ENCODE data around the gene ASIC4.
A peak's percentile ranks its signal among the peaks of the same experiment; 100 is the strongest.

ASIC4 gene

DNA sequence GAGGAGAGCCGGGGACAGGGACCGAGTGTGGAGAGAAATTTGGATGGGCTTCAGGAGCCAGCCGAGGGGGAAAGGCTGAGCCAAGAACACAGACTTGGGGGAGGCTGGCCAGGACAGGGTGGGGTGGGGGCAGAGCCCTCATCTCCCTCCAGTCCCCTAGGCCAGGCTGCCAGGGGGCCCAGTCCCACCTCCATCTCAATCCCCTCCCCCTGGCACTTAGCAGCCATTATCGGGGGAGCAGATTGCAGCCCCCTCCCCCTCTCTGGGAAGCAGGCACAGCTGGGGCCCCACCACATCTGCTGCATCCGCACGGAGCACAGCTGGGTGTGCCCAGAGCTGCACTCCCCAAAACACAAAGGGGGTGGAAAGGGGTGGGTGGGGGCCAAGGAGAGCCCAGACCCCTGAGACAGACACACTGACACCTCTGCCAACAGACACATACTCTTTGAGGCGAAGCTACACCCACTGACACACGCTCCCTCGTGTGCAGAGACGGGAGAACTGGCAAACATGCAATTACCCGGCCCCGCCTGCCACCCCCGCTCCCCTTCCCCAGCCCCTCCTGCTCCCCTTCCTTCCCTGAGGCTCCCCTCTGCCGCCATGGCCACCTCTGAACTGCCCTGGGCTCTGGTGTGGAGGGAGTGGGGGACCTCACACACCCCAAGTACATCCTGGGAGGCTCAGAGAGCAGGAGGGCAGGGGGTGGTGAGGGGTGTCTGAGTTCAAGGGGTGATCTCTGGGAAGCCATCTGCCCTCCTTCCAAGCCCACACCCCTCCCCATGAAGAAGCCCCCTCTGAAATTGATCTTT is 5.1 kb upstream of the ASIC4 start:
- in situ Hi-C loops (cut with MboI; ENCODE audit: low pct_unique_long_range_greater_than_20kb, low sequenced_read_pairs, unreplicated experiment): no loop called here
- DNase-seq (ENCODE audit: low spot score): no peak
- no peak for TF ChIP-seq CTCF (IDR thresholded peaks at IDR 0.05; ENCODE audit: extremely low read depth, insufficient read depth, missing control alignments)

- in situ Hi-C loops (cut with MboI; ENCODE audit: low pct_unique_long_range_greater_than_20kb, low sequenced_read_pairs, unreplicated experiment): no loop called here
- TF ChIP-seq CTCF (IDR thresholded peaks at IDR 0.05; ENCODE audit: extremely low read depth, insufficient read depth, missing control alignments): peak; percentile 77
- peak; percentile 73 for DNase-seq (ENCODE audit: low spot score)
Measured at GRCh38 chr2:219509780-219510511, 4.3 kb upstream of the ASIC4 start.

GRCh38 chr2:219510512-219511135 is 3.7 kb upstream of the ASIC4 start:
- no peak for DNase-seq (ENCODE audit: low spot score)
- TF ChIP-seq CTCF (IDR thresholded peaks at IDR 0.05; ENCODE audit: extremely low read depth, insufficient read depth, missing control alignments): no peak
- in situ Hi-C loops (cut with MboI; ENCODE audit: low pct_unique_long_range_greater_than_20kb, low sequenced_read_pairs, unreplicated experiment): no loop called here

DNA sequence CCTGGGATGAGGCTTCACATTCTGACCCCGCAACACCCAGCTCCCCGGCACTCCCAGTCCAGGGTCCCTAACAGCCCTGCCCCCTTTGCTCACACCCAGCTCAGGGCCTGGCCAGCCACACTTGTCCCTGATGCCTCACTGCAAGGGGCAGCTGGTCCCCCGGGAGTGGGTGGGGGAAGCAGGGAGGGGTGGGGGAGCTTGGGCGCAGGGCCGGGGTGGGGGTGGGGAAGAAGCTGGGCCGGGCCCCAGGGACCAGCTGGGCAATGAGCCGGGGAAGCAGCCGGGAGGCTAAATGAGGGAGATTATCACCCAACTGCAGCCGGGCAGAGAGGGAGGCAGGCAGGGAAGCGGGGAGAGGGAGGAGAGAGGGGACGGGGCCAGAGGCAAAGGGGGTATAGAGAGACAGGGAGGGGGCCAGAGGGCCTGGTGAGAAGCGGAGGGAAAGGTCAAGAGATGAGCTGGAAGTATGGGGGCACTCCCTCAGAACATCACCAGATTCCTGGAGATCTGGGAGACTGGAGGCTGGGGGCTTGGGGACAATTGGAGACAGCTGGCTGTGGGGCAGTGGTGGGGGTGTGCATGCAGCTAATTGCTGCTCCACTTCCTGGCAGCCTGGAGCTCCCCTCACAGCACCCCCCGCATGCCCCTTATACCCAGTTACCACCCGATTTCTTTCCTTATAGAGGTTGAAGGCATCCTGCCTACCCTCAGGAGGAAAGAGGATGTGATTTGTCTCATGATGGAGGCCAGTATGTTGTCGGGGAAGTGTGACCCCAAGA is 2.5 kb upstream of the ASIC4 start:
- DNase-seq (ENCODE audit: low spot score): no peak
- no peak for TF ChIP-seq CTCF (IDR thresholded peaks at IDR 0.05; ENCODE audit: extremely low read depth, insufficient read depth, missing control alignments)
- in situ Hi-C loops (cut with MboI; ENCODE audit: low pct_unique_long_range_greater_than_20kb, low sequenced_read_pairs, unreplicated experiment): no loop called here

DNA sequence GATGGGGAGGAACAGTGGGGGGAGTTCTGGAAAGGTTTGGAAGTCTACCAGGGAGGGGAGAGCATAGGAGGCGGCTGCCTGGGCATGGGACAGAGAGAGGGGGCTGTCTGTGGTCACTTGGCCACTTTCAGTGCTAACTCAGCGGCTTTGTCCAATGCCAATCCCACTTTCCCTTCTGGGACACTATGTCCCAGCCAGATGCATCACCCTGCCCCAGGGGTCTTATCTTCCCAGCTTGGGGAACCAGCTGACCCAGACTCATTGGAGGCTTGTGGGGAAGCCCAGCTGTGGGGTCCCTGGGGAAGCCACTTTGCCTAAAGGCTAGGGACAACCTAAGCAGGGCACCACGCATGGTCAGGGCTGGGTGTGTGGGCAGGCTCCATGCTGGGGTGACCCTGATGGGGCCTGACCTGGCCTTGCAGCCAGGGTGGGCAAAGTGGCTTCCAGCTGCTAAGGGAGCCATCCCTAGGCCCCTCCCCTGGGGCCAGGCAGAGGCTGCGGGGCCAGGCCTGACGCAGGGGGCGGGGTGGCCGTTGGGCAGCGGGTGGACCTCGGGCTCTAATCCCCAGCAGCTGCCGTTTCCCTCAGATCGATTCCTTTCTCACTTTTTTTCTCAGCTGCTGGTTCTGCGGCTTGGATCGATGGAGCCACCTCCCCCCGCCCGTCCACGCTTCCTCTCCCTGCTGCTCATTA is 1.6 kb upstream of the ASIC4 start:
- DNase-seq (ENCODE audit: low spot score): no peak
- no peak for TF ChIP-seq CTCF (IDR thresholded peaks at IDR 0.05; ENCODE audit: extremely low read depth, insufficient read depth, missing control alignments)
- in situ Hi-C loops (cut with MboI; ENCODE audit: low pct_unique_long_range_greater_than_20kb, low sequenced_read_pairs, unreplicated experiment): no loop called here
